GM23338 (cell line): ENCODE results near the gene RSU1. TPM values are rescaled to one million over a fixed set of nuclear protein-coding genes. Genes with fewer than 3 reads are reported as not detected.

Experiments
- ATAC-seq: fragments of 200-7000 bp; cut with Tn5 transposase; 3 replicates; pipeline ENCODE4 v1.9.1; 2020
- DNase-seq: peaks from one replicate; pipeline ENCODE4 v3.0.0-alpha.2; 2015; ENCODE audit warnings: low spot score
- H2AFZ ChIP-seq: fragments of 200-600 bp; sonication (generic); 2 replicates; pipeline ENCODE4 v1.8.0; 2016; ENCODE audit warnings: antibody characterized with exemption, mild to moderate bottlenecking, moderate library complexity
- H3F3A ChIP-seq: fragments of 200-600 bp; sonication (generic); replicated peaks from 2 replicates; pipeline ENCODE4 v1.8.0; 2017; ENCODE audit warnings: antibody characterized with exemption, mixed run types, low read depth
- H3K27ac ChIP-seq: fragments of 200-600 bp; sonication (generic); 2 replicates; pipeline ENCODE4 v1.6.1; 2016; ENCODE audit warnings: low read depth
- H3K27me3 ChIP-seq: fragments of 200-600 bp; sonication (generic); 2 replicates; pipeline ENCODE4 v1.8.0; 2016; ENCODE audit warnings: mild to moderate bottlenecking, mixed run types, moderate library complexity; ENCODE audit not compliant: insufficient read depth
- H3K36me3 ChIP-seq: fragments of 200-600 bp; sonication (generic); 2 replicates; pipeline ENCODE4 v1.8.0; 2016; ENCODE audit warnings: mild to moderate bottlenecking; ENCODE audit not compliant: insufficient read depth
- H3K4me1 ChIP-seq: fragments of 200-600 bp; sonication (generic); 2 replicates; pipeline ENCODE4 v1.8.0; 2016; ENCODE audit warnings: mild to moderate bottlenecking, moderate library complexity; ENCODE audit not compliant: insufficient read depth
- H3K4me2 ChIP-seq: fragments of 200-600 bp; sonication (generic); 2 replicates; pipeline ENCODE4 v1.7.1; 2017; ENCODE audit warnings: mixed run types
- H3K4me3 ChIP-seq: fragments of 200-600 bp; sonication (generic); 2 replicates; pipeline ENCODE4 v1.6.1; 2016; ENCODE audit warnings: mixed run types
- H3K79me2 ChIP-seq: fragments of 200-600 bp; sonication (generic); replicated peaks from 2 replicates; pipeline ENCODE4 v1.8.0; 2017; ENCODE audit warnings: mild to moderate bottlenecking; ENCODE audit not compliant: insufficient read depth
- H3K9me2 ChIP-seq: fragments of 200-600 bp; sonication (generic); 2 replicates; pipeline ENCODE4 v1.8.0; 2017; ENCODE audit not compliant: insufficient read depth
- H4K20me1 ChIP-seq: fragments of 200-600 bp; sonication (generic); replicated peaks from 2 replicates; pipeline ENCODE4 v1.8.0; 2017; ENCODE audit warnings: mild to moderate bottlenecking; ENCODE audit not compliant: insufficient read depth
- H3K27ac Mint-ChIP-seq: 2 replicates; pipeline ENCODE4 v1.8.0; 2020; ENCODE audit warnings: inconsistent platforms, mild to moderate bottlenecking, moderate library complexity, mixed read lengths
- H3K27me3 Mint-ChIP-seq: 3 replicates; pipeline ENCODE4 v1.8.0; 2022; ENCODE audit warnings: low read depth, mild to moderate bottlenecking, moderate library complexity, mixed read lengths, inconsistent platforms; ENCODE audit not compliant: insufficient read depth, poor library complexity
- H3K36me3 Mint-ChIP-seq: 3 replicates; pipeline ENCODE4 v1.8.0; 2021; ENCODE audit warnings: low read depth, mild to moderate bottlenecking, inconsistent platforms, moderate library complexity, mixed read lengths
- H3K4me1 Mint-ChIP-seq: 3 replicates; pipeline ENCODE4 v1.8.0; 2020; ENCODE audit warnings: mild to moderate bottlenecking, inconsistent platforms, mixed read lengths
- H3K4me3 Mint-ChIP-seq: 3 replicates; pipeline ENCODE4 v1.8.0; 2021; ENCODE audit warnings: moderate library complexity, mild to moderate bottlenecking, inconsistent platforms, mixed read lengths
- H3K9me3 Mint-ChIP-seq: 3 replicates; pipeline ENCODE4 v1.8.0; 2020; ENCODE audit warnings: moderate library complexity, mild to moderate bottlenecking, inconsistent platforms, mixed read lengths
- CREB1 ChIP-seq: fragments of 250-450 bp; sonication (Bioruptor Pico); IDR thresholded peaks from 2 replicates; pipeline ENCODE4 v1.5.0; 2020; ENCODE audit warnings: low read depth, mild to moderate bottlenecking, moderate library complexity
- CTCF ChIP-seq, 2 experiments: fragments of 200-600 bp in 1 of 2; sonication (generic) in 1 of 2; conservative IDR thresholded peaks; 2 replicates each; pipeline versions ENCODE4 v1.5.1 to v1.6.1; 2016 to 2017; ENCODE audit warnings: antibody characterized with exemption in 2 of 2, low read depth in 2 of 2, mild to moderate bottlenecking in 2 of 2, moderate library complexity in 1 of 2
- EZH2 ChIP-seq: fragments of 200-600 bp; sonication (generic); IDR thresholded peaks from one replicate; pipeline ENCODE4 v1.8.0; 2017; ENCODE audit warnings: antibody characterized with exemption, mild to moderate bottlenecking, low read depth; ENCODE audit not compliant: unreplicated experiment
- JUNB ChIP-seq: IDR thresholded peaks from one replicate; pipeline ENCODE4 v1.6.1; 2016; ENCODE audit warnings: antibody characterized with exemption; ENCODE audit not compliant: unreplicated experiment
- NANOG ChIP-seq: IDR thresholded peaks from 2 replicates; pipeline ENCODE4 v1.6.1; 2016; ENCODE audit warnings: antibody characterized with exemption, borderline replicate concordance
- POLR2AphosphoS5 ChIP-seq: IDR thresholded peaks from 2 replicates; pipeline ENCODE4 v1.6.1; 2016; ENCODE audit warnings: antibody characterized with exemption, low read depth
- STAT1 ChIP-seq: IDR thresholded peaks from one replicate; pipeline ENCODE4 v1.6.1; 2016; ENCODE audit warnings: antibody characterized with exemption; ENCODE audit not compliant: unreplicated experiment
- ZNF114 ChIP-seq: fragments of 250-450 bp; sonication (Bioruptor Pico); IDR thresholded peaks from 2 replicates; pipeline ENCODE4 v1.5.0; 2020; ENCODE audit warnings: mild to moderate bottlenecking, moderate library complexity
- ZNF331 ChIP-seq: fragments of 250-450 bp; sonication (Bioruptor Pico); IDR thresholded peaks from 2 replicates; pipeline ENCODE4 v1.5.0; 2020; ENCODE audit warnings: low read depth, mild to moderate bottlenecking, moderate library complexity
- ZNF462 ChIP-seq: fragments of 250-450 bp; sonication (Bioruptor Pico); IDR thresholded peaks from 2 replicates; pipeline ENCODE4 v1.5.0; 2020; ENCODE audit warnings: mild to moderate bottlenecking, moderate library complexity
- polyA plus RNA-seq: library from polyadenylated mRNA; unstranded; fragments of >200 nt; fragmentation: Nextera tagmentation; extraction: Ambion mirVana; gene quantifications from 2 replicates; pipeline ENCODE4 v1.2.1, GENCODE V29; 2016
- total RNA-seq: library from RNA; depleted of rRNA; stranded (reverse); fragments of >200 nt; shearing (Covaris generic); gene quantifications from 2 replicates; pipeline ENCODE4 v1.2.3, GENCODE V29; 2014

RSU1 gene
- total and polyA plus RNA-seq, 2 experiments from 2014 or later = 62.7 to 96.2 TPM

- Histone ChIP-seq H3K4me3 (no peak overlapping the region), H3K4me1 (no peaks in the 10 kb centered on the region), H3K9me2 (peaks cover 3% of the 10 kb centered on the region; the same call in 1 of the 2 replicates), H3K36me3 (no peaks in the 10 kb centered on the region), H3K27me3 (no peaks in the 10 kb centered on the region), H3K79me2 (no peaks in the 10 kb centered on the region), H3K4me2 (no peak overlapping the region), H3K27ac (no peak overlapping the region), H3F3A (no peaks in the 10 kb centered on the region), H2AFZ (no peak overlapping the region), H4K20me1 (no peaks in the 10 kb centered on the region)
- H3K9me3 Mint-ChIP-seq = no peaks in the 10 kb centered on the region; the same call in 2 of the 3 replicates
- H3K4me3 Mint-ChIP-seq = no peak overlapping the region
- peaks cover 18% of the 10 kb centered on the region; the same call in 2 of the 3 replicates for H3K36me3 Mint-ChIP-seq
- DNase-seq (no peak), ATAC-seq (no peak)
- peaks cover 1% of the 10 kb centered on the region for H3K27me3 Mint-ChIP-seq
- H3K27ac Mint-ChIP-seq = no peak overlapping the region
- H3K4me1 Mint-ChIP-seq = no peaks in the 10 kb centered on the region
- TF ChIP-seq EZH2 = no peak
These were observed 89.0 kb downstream of the RSU1 start for GRCh38 chr10:16728266-16728665.

GRCh38 chr10:16727666-16728065 lies 89.6 kb downstream of the RSU1 start:
- Histone ChIP-seq H3K27me3 (no peaks in the 10 kb centered on the region), H3K4me2 (no peak overlapping the region), H3K27ac (no peak overlapping the region), H3K9me2 (peaks cover 3% of the 10 kb centered on the region; the same call in 1 of the 2 replicates), H3F3A (no peaks in the 10 kb centered on the region), H3K36me3 (no peaks in the 10 kb centered on the region), H3K4me1 (no peaks in the 10 kb centered on the region), H3K4me3 (no peak overlapping the region), H3K79me2 (no peaks in the 10 kb centered on the region), H4K20me1 (no peaks in the 10 kb centered on the region), H2AFZ (no peak overlapping the region)
- Mint-ChIP-seq H3K9me3 (no peaks in the 10 kb centered on the region; the same call in 2 of the 3 replicates), H3K4me1 (no peaks in the 10 kb centered on the region), H3K27me3 (peaks cover 1% of the 10 kb centered on the region), H3K27ac (no peak overlapping the region), H3K36me3 (peaks cover 18% of the 10 kb centered on the region; the same call in 2 of the 3 replicates), H3K4me3 (no peak overlapping the region)
- DNase-seq = no peak
- ATAC-seq = no peak
- TF ChIP-seq STAT1 = no peak

- Histone ChIP-seq H3K36me3 (no peaks in the 10 kb centered on the region), H4K20me1 (0 out of 2 replicates have a peak, but pooled peaks cover 4% of the 10 kb centered on the region), H3K9me2 (no peaks in the 10 kb centered on the region), H3F3A (no peaks in the 10 kb centered on the region), H2AFZ (no peak overlapping the region), H3K79me2 (no peaks in the 10 kb centered on the region), H3K27ac (no peak overlapping the region), H3K27me3 (no peaks in the 10 kb centered on the region), H3K4me1 (no peaks in the 10 kb centered on the region), H3K4me2 (no peak overlapping the region), H3K4me3 (no peak overlapping the region)
- no peak overlapping the region for H3K27ac Mint-ChIP-seq
- no peak overlapping the region for H3K4me3 Mint-ChIP-seq
- ATAC-seq (no peak), DNase-seq (no peak)
- no peaks in the 10 kb centered on the region for H3K4me1 Mint-ChIP-seq
- H3K36me3 Mint-ChIP-seq = peaks cover 10% of the 10 kb centered on the region
- H3K9me3 Mint-ChIP-seq = no peaks in the 10 kb centered on the region
- no peaks in the 10 kb centered on the region for H3K27me3 Mint-ChIP-seq
- no peak for TF ChIP-seq CREB1
- TF ChIP-seq STAT1 = no peak
- TF ChIP-seq ZNF114 (CRISPR knock-in tag) = no peak
- TF ChIP-seq EZH2 = no peak
- TF ChIP-seq CTCF (conservative IDR thresholded peaks at IDR 0.05; ENCODE audit: low read depth in 2 of 2) = no peak
- TF ChIP-seq NANOG = no peak
- TF ChIP-seq ZNF462 (CRISPR knock-in tag) = no peak
- no peak for TF ChIP-seq POLR2AphosphoS5
- no peak for TF ChIP-seq JUNB
- no peak for TF ChIP-seq ZNF331 (CRISPR knock-in tag)
These were observed 92.7 kb downstream of the RSU1 start for GRCh38 chr10:16724509-16724908.
